ENCODE measurements around the gene GPRIN2.
A peak's percentile ranks its signal among the peaks of the same experiment; 100 is the strongest.

The GPRIN2 gene

GRCh38 chr10:46541017-46541661, 15.3 kb downstream of the GPRIN2 start:
- Histone ChIP-seq H3K79me1 (ENCODE audit: low read depth, low read length) (no peaks in the 10 kb centered on the region), H3K18ac (ENCODE audit: low read length) (peak overlapping the region; percentile 98), H3K4me1 (ENCODE audit: control insufficient read depth in 2 of 2, insufficient read depth in 1 of 2, low read depth in 1 of 2, low read length in 2 of 2) (peaks cover 0 to 21% of the 10 kb centered on the region in 2 donors), H4K91ac (ENCODE audit: low read depth, low read length, poor library complexity) (no peak overlapping the region), H2AFZ (ENCODE audit: low read length) (peak overlapping the region; percentile 58), H3K36me3 (replicated peaks in 1 of 2; ENCODE audit: control insufficient read depth in 2 of 2, insufficient read depth in 2 of 2, low read length in 2 of 2) (no peaks in the 10 kb centered on the region), H2BK120ac (ENCODE audit: low read depth, low read length) (peak overlapping the region; percentile 1), H3K23ac (ENCODE audit: low read depth, low read length, poor library complexity) (peak overlapping the region; percentile 75), H4K8ac (ENCODE audit: low read depth, low read length) (peak overlapping the region; percentile 44), H2AK5ac (ENCODE audit: low read depth, low read length) (peak overlapping the region; percentile 3), H3K9me3 (replicated peaks in 1 of 2; ENCODE audit: control insufficient read depth in 2 of 2, insufficient read depth in 1 of 2, low read depth in 1 of 2, low read length in 2 of 2) (no peaks in the 10 kb centered on the region), H3K4me3 (ENCODE audit: low read length in 2 of 2) (peak overlapping the region in 1 of 2 donors; percentile 81), H2BK15ac (ENCODE audit: low read length) (peak overlapping the region; percentile 6), H3K4me2 (ENCODE audit: insufficient read depth, low read length, poor library complexity, severe bottlenecking) (peak overlapping the region; percentile 87), H3K9ac (ENCODE audit: low read depth, low read length, poor library complexity) (peak overlapping the region; percentile 91), H3K4ac (ENCODE audit: low read length) (peak overlapping the region; percentile 6), H2BK5ac (ENCODE audit: low read length) (peak overlapping the region; percentile 0), H3K27ac (replicated peaks; ENCODE audit: low read length) (no peak overlapping the region), H3K14ac (ENCODE audit: low read length) (peak overlapping the region; percentile 59), H3K27me3 (ENCODE audit: control insufficient read depth in 3 of 3, insufficient read depth in 3 of 3, low read depth in 1 of 3, low read length in 3 of 3) (peaks cover 0 to 73% (median 0%) of the 10 kb centered on the region in 3 experiments), H2BK12ac (ENCODE audit: low read length) (peak overlapping the region; percentile 91)
- no CpG with 5 or more reads among the region's 42 CpGs for WGBS, 2 donors (ENCODE audit: extremely low coverage in 2 of 2, insufficient read length in 2 of 2, insufficient replicate concordance in 1 of 2)
- peak; percentile 81 for DNase-seq (ENCODE audit: low spot score)

- no peak overlapping the region for H2AFZ ChIP-seq (ENCODE audit: low read length)
- H3K23ac ChIP-seq (ENCODE audit: low read depth, low read length, poor library complexity), result no peak overlapping the region
- H2BK12ac ChIP-seq (ENCODE audit: low read length), result no peak overlapping the region
- H3K4me3 ChIP-seq (ENCODE audit: low read length in 2 of 2), result no peak overlapping the region
- H3K4ac ChIP-seq (ENCODE audit: low read length), result peak overlapping the region; percentile 6
- H3K9me3 ChIP-seq (replicated peaks in 1 of 2; ENCODE audit: control insufficient read depth in 2 of 2, insufficient read depth in 1 of 2, low read depth in 1 of 2, low read length in 2 of 2), result no peaks in the 10 kb centered on the region
- H3K27me3 ChIP-seq (ENCODE audit: control insufficient read depth in 3 of 3, insufficient read depth in 3 of 3, low read depth in 1 of 3, low read length in 3 of 3), result peaks cover 0 to 67% (median 0%) of the 10 kb centered on the region in 3 experiments
- no peak overlapping the region for H3K27ac ChIP-seq (replicated peaks; ENCODE audit: low read length)
- H2BK15ac ChIP-seq (ENCODE audit: low read length), result peak overlapping the region; percentile 6
- H3K4me2 ChIP-seq (ENCODE audit: insufficient read depth, low read length, poor library complexity, severe bottlenecking), result no peak overlapping the region
- H2BK5ac ChIP-seq (ENCODE audit: low read length), result peak overlapping the region; percentile 0
- peaks cover 0 to 21% of the 10 kb centered on the region in 2 donors for H3K4me1 ChIP-seq (ENCODE audit: control insufficient read depth in 2 of 2, insufficient read depth in 1 of 2, low read depth in 1 of 2, low read length in 2 of 2)
- no peaks in the 10 kb centered on the region for H3K36me3 ChIP-seq (replicated peaks in 1 of 2; ENCODE audit: control insufficient read depth in 2 of 2, insufficient read depth in 2 of 2, low read length in 2 of 2)
- H3K14ac ChIP-seq (ENCODE audit: low read length), result no peak overlapping the region
- H4K91ac ChIP-seq (ENCODE audit: low read depth, low read length, poor library complexity), result no peak overlapping the region
- no peaks in the 10 kb centered on the region for H3K79me1 ChIP-seq (ENCODE audit: low read depth, low read length)
- H4K8ac ChIP-seq (ENCODE audit: low read depth, low read length), result peak overlapping the region; percentile 44
- no peak overlapping the region for H3K9ac ChIP-seq (ENCODE audit: low read depth, low read length, poor library complexity)
- H2AK5ac ChIP-seq (ENCODE audit: low read depth, low read length), result no peak overlapping the region
- H3K18ac ChIP-seq (ENCODE audit: low read length), result peak overlapping the region; percentile 36
- H2BK120ac ChIP-seq (ENCODE audit: low read depth, low read length), result peak overlapping the region; percentile 1
- no peak for DNase-seq (ENCODE audit: low spot score)
- no CpG with 5 or more reads among the region's 8 CpGs for WGBS, 2 donors (ENCODE audit: extremely low coverage in 2 of 2, insufficient read length in 2 of 2, insufficient replicate concordance in 1 of 2)
These were observed 15.9 kb downstream of the GPRIN2 start for GRCh38 chr10:46540412-46541016.

- no peak overlapping the region for H2AFZ ChIP-seq (ENCODE audit: low read length)
- no peaks in the 10 kb centered on the region for H3K9me3 ChIP-seq (replicated peaks in 1 of 2; ENCODE audit: control insufficient read depth in 2 of 2, insufficient read depth in 1 of 2, low read depth in 1 of 2, low read length in 2 of 2)
- no peak overlapping the region for H4K8ac ChIP-seq (ENCODE audit: low read depth, low read length)
- no peak overlapping the region for H3K4ac ChIP-seq (ENCODE audit: low read length)
- H2AK5ac ChIP-seq (ENCODE audit: low read depth, low read length), result no peak overlapping the region
- H3K4me1 ChIP-seq (ENCODE audit: control insufficient read depth in 2 of 2, insufficient read depth in 1 of 2, low read depth in 1 of 2, low read length in 2 of 2), result peaks cover 0 to 21% of the 10 kb centered on the region in 2 donors
- H2BK5ac ChIP-seq (ENCODE audit: low read length), result no peak overlapping the region
- H3K36me3 ChIP-seq (replicated peaks in 1 of 2; ENCODE audit: control insufficient read depth in 2 of 2, insufficient read depth in 2 of 2, low read length in 2 of 2), result no peaks in the 10 kb centered on the region
- H3K4me2 ChIP-seq (ENCODE audit: insufficient read depth, low read length, poor library complexity, severe bottlenecking), result no peak overlapping the region
- peak overlapping the region; percentile 0 for H2BK15ac ChIP-seq (ENCODE audit: low read length)
- DNase-seq (ENCODE audit: low spot score), result no peak
- H3K27me3 ChIP-seq (ENCODE audit: control insufficient read depth in 3 of 3, insufficient read depth in 3 of 3, low read depth in 1 of 3, low read length in 3 of 3), result peaks cover 0 to 59% (median 0%) of the 10 kb centered on the region in 3 experiments
- H2BK12ac ChIP-seq (ENCODE audit: low read length), result no peak overlapping the region
- no peak overlapping the region for H3K4me3 ChIP-seq (ENCODE audit: low read length in 2 of 2)
- no peak overlapping the region for H2BK120ac ChIP-seq (ENCODE audit: low read depth, low read length)
- H3K79me1 ChIP-seq (ENCODE audit: low read depth, low read length), result no peaks in the 10 kb centered on the region
- H4K91ac ChIP-seq (ENCODE audit: low read depth, low read length, poor library complexity), result no peak overlapping the region
- H3K14ac ChIP-seq (ENCODE audit: low read length), result no peak overlapping the region
- H3K18ac ChIP-seq (ENCODE audit: low read length), result no peak overlapping the region
- no peak overlapping the region for H3K23ac ChIP-seq (ENCODE audit: low read depth, low read length, poor library complexity)
- no CpG with 5 or more reads among the region's 14 CpGs for WGBS, 2 donors (ENCODE audit: extremely low coverage in 2 of 2, insufficient read length in 2 of 2, insufficient replicate concordance in 1 of 2)
- H3K9ac ChIP-seq (ENCODE audit: low read depth, low read length, poor library complexity), result no peak overlapping the region
- no peak overlapping the region for H3K27ac ChIP-seq (replicated peaks; ENCODE audit: low read length)
These were observed 16.7 kb downstream of the GPRIN2 start for GRCh38 chr10:46539596-46540411.
